Naive thymus-derived CD4-positive, alpha-beta T cell (primary cell): ENCODE data around the gene PLEKHF1. TPM values are rescaled to one million over a fixed set of nuclear protein-coding genes. Genes with fewer than 3 reads are reported as not detected.

Experiments used
- ATAC-seq: fragments of 150-1000 bp; cut with Tn5 transposase; 2 replicates; pipeline ENCODE4 v1.10.0; 2021; ENCODE audit warnings: mild to moderate bottlenecking, moderate library complexity
- CTCF ChIA-PET: fragments of 350-600 bp; sonication (Branson Sonifier 250); formaldehyde crosslinking; loops from one replicate; lab custom pipeline; 2021; ENCODE audit warnings: antibody characterized with exemption; lab: Charles Lee
- POLR2A ChIA-PET: fragments of 350-600 bp; sonication (Branson Sonifier 250); formaldehyde crosslinking; loops from one replicate; lab custom pipeline; 2021; ENCODE audit warnings: antibody characterized with exemption, inconsistent platforms; lab: Charles Lee
- DNase-seq, 9 donors: peaks; one replicate each; pipeline versions ENCODE4 v3.0.0 to v3.0.0-alpha.2; 2020 to 2022; ENCODE audit warnings: mixed read lengths in 1 of 9
- H3K27ac ChIP-seq: one replicate; pipeline ENCODE4 v1.7.0; 2013; ENCODE audit warnings: mild to moderate bottlenecking, low read depth, low read length, moderate library complexity
- H3K27me3 ChIP-seq, 2 donors: one replicate each; pipeline ENCODE4 v1.7.0; 2013; ENCODE audit warnings: low read length in 2 of 2, mild to moderate bottlenecking in 2 of 2, moderate library complexity in 2 of 2; ENCODE audit not compliant: control insufficient read depth in 2 of 2, insufficient read depth in 2 of 2
- H3K36me3 ChIP-seq, 3 experiments: 1 replicate in 2 of 3; 2 replicates in 1 of 3; pipeline ENCODE4 v1.7.0; 2013; ENCODE audit warnings: low read length in 3 of 3, mild to moderate bottlenecking in 3 of 3, moderate library complexity in 1 of 3; ENCODE audit not compliant: insufficient read depth in 3 of 3, control insufficient read depth in 2 of 3
- H3K4me1 ChIP-seq, 2 donors: one replicate each; pipeline ENCODE4 v1.7.0; 2013; ENCODE audit warnings: low read length in 2 of 2, mild to moderate bottlenecking in 2 of 2, moderate library complexity in 1 of 2; ENCODE audit not compliant: control insufficient read depth in 2 of 2, insufficient read depth in 2 of 2
- H3K4me3 ChIP-seq: 2 replicates; pipeline ENCODE4 v1.7.0; 2013; ENCODE audit warnings: mild to moderate bottlenecking, low read length
- H3K9me3 ChIP-seq, 3 experiments: 1 replicate in 2 of 3; 2 replicates in 1 of 3; pipeline ENCODE4 v1.7.0; 2013; ENCODE audit warnings: low read length in 3 of 3; ENCODE audit not compliant: control insufficient read depth in 2 of 3
- H3K27ac Mint-ChIP-seq, 9 donors: one replicate each; pipeline ENCODE4 v1.8.0; 2020 to 2022; ENCODE audit warnings: mixed read lengths in 9 of 9, mild to moderate bottlenecking in 8 of 9, moderate library complexity in 5 of 9, inconsistent platforms in 2 of 9
- H3K27me3 Mint-ChIP-seq, 5 donors: one replicate each; pipeline ENCODE4 v1.8.0; 2021 to 2022; ENCODE audit warnings: mixed read lengths in 5 of 5, mild to moderate bottlenecking in 1 of 5
- H3K36me3 Mint-ChIP-seq, 5 donors: one replicate each; pipeline ENCODE4 v1.8.0; 2020 to 2022; ENCODE audit warnings: mixed read lengths in 5 of 5, mild to moderate bottlenecking in 3 of 5, inconsistent platforms in 1 of 5
- H3K4me1 Mint-ChIP-seq, 7 donors: one replicate each; pipeline ENCODE4 v1.8.0; 2020 to 2022; ENCODE audit warnings: mixed read lengths in 7 of 7, mild to moderate bottlenecking in 3 of 7, inconsistent platforms in 1 of 7
- H3K4me3 Mint-ChIP-seq, 10 donors: one replicate each; pipeline ENCODE4 v1.8.0; 2020 to 2022; ENCODE audit warnings: mild to moderate bottlenecking in 10 of 10, mixed read lengths in 10 of 10, moderate library complexity in 6 of 10, inconsistent platforms in 2 of 10
- H3K9me3 Mint-ChIP-seq, 11 donors: one replicate each; pipeline ENCODE4 v1.8.0; 2020 to 2022; ENCODE audit warnings: mixed read lengths in 11 of 11, mild to moderate bottlenecking in 4 of 11, inconsistent platforms in 1 of 11, moderate library complexity in 1 of 11
- intact Hi-C, 2 donors: fragments of 100-400 bp; cut with micrococcal nuclease; formaldehyde crosslinking; loops; one replicate each; pipeline ENCODE4 v1.15.1; 2023
- polyA plus RNA-seq, 2 donors: library from polyadenylated mRNA; unstranded; fragments of 300-500 nt; fragmentation: Illumina TruSeq; gene quantifications; one replicate each; pipeline ENCODE4 v1.2.3, GENCODE V29; 2021
- total RNA-seq, 6 experiments: library from RNA in 5 of 6; stranded (reverse) in 5 of 6; gene quantifications; 1 replicate in 5 of 6; 2 replicates in 1 of 6; pipeline ENCODE4 v1.2.3 and lab custom pipeline; 2021 to 2026

The PLEKHF1 gene
- total and polyA plus RNA-seq, 7 experiments from 2014 or later: 11.1 to 47.2 (median 17.5) TPM

DNA sequence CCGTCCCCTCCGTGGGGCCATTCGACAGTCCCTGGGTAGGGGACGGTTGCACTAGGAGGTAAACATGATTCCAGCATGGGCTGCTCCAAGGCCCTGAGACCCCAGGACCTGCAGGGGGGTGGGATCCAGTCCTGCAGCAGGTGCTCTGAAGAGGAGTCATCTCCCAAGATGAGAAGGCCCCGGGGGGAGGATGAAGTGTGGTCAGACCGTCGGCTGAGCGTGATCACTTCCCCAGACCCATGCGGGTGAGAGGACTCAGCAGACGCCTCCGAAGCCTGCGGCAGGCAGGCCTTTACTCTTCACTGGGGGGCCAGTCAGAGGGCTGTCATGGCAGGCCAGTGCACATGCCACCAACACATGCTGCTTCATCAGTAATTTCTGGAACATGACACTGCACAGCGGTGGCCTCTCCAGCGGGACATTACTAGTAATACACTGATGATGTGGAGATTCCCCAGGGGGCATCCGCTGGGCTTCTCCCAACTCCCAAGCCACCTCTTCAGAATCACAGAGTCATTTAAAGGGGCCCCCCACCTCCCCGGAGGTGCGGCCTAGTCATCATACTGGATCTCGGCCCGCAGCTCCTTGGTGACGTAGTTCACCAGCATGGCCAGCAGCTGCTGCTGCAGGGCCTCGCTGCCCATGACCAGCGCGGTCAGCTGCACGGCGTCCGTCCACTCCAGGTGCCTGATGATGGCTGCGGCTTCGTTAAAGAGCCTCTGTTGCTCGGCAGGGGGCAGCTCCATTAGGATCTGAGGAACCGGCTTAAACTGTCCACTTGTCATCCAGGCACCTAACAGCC, 37.1 kb downstream of the PLEKHF1 start:
- H3K9me3 ChIP-seq: no peaks in the 10 kb centered on the region
- Mint-ChIP-seq H3K9me3 (no peaks in the 10 kb centered on the region), H3K27me3 (no peaks in the 10 kb centered on the region), H3K27ac (no peak overlapping the region), H3K36me3 (peaks cover 0 to 22% (median 7%) of the 10 kb centered on the region in 5 donors), H3K4me3 (no peak overlapping the region), H3K4me1 (peaks cover 0 to 39% (median 12%) of the 10 kb centered on the region in 7 donors)
- CTCF ChIA-PET: no interaction called here
- no peaks in the 10 kb centered on the region for H3K27me3 ChIP-seq
- POLR2A ChIA-PET: interaction anchor here (0.7 kb wide), 1 partner anchor 12 kb away, joined by 3 read pairs; no protein-coding TSS in a partner anchor
- no peaks in the 10 kb centered on the region for H3K4me1 ChIP-seq
- no peak for DNase-seq
- H3K27ac ChIP-seq: no peak overlapping the region
- H3K4me3 ChIP-seq: no peak overlapping the region
- H3K36me3 ChIP-seq: peaks cover 7 to 50% (median 9%) of the 10 kb centered on the region in 3 experiments
- intact Hi-C loops: no loop called here
- ATAC-seq: no peak

DNA sequence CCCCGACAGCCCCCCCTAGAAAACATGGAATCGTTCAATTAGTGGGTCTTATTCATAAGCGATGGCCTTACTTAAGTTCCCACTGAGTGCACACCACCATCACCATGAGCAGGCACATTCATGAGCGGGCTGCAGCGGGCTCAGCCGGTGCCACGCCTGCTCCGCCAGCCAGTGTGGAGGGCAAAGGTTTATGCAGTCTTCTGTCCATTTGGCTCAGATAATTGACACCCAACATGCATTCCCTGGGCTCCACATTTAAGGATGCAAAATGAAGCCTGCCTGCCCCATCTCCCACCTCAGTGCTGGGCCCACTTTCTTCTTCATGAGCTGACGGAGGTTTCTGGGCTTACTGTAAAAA, 37.7 kb downstream of the PLEKHF1 start:
- no peak for DNase-seq
- H3K4me1 ChIP-seq: no peaks in the 10 kb centered on the region
- Mint-ChIP-seq H3K4me3 (no peak overlapping the region), H3K27me3 (no peaks in the 10 kb centered on the region), H3K9me3 (peaks cover 0 to 1% (median 0%) of the 10 kb centered on the region in 11 donors), H3K27ac (peak overlapping the region in 1 of 9 donors; percentile 21), H3K4me1 (peaks cover 0 to 40% (median 10%) of the 10 kb centered on the region in 7 donors), H3K36me3 (peaks cover 0 to 28% (median 7%) of the 10 kb centered on the region in 5 donors)
- H3K4me3 ChIP-seq: no peak overlapping the region
- H3K27me3 ChIP-seq: no peaks in the 10 kb centered on the region
- ChIA-PET POLR2A (interaction anchor here (1.2 kb wide), 1 partner anchor 23 kb away, joined by 3 read pairs; no protein-coding TSS in a partner anchor), CTCF (no interaction called here)
- peaks cover 7 to 56% (median 9%) of the 10 kb centered on the region in 3 experiments for H3K36me3 ChIP-seq
- no peaks in the 10 kb centered on the region for H3K9me3 ChIP-seq
- H3K27ac ChIP-seq: no peak overlapping the region
- intact Hi-C loops: no loop called here
- no peak for ATAC-seq

DNA sequence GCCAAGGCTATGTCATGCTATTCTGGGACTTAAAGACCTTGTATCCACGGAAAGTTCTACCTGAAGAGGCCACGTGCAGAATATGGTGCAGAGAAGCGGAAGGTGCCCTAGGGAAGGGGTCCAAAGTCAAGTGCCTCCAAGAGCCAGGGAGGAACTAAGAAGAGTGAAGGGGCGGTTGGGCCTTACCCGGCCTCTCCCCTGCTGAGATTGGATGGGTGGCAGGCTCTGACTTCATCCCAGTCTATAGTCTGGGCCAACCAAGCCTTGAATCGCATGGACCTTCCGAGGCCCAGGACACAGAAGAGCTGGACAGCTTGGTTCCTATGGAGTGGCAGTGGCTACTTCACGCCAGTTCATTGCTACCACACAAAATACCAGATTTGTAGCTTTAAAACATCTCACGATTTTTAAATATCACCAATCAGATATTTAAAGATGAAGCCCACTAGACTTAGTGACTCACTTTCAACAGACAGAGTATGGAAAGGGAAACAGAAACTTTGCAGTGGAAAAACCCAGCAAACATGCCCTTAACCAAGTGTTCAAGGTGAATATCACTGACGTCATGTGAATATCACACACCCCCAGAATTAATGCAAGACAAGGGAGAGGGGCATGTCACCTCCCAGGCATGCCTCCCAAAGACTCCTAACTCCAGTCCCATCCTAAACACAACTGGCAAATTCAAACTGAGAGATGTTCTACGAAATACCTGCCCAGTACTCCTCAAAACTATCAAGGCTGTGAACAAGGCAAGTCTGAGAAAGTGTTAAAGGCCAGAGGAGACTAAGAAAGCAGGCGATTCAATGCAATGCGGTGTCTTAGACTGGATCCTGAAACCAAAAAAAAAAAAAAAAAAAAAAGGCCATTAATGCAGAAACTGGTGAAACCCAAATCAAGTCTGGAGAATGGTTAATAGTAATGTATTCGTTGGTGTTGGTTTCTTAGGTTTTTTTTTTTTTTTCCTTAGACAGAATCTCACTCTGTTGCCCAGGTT, 39.6 kb downstream of the PLEKHF1 start:
- ChIA-PET CTCF (interaction anchor here (1.0 to 1.7 kb wide), 3 partner anchors 11 to 94 kb away, joined by 3 to 6 read pairs (median 4); no protein-coding TSS in a partner anchor), POLR2A (interaction anchor here (1.1 to 1.3 kb wide), 2 partner anchors 11 to 99 kb away, joined by 3 read pairs; partner anchors contain the start of gene POP4)
- Mint-ChIP-seq H3K36me3 (peaks cover 0 to 35% (median 7%) of the 10 kb centered on the region in 5 donors), H3K27me3 (no peaks in the 10 kb centered on the region), H3K27ac (peak overlapping the region; percentile 42 to 93 (median 75)), H3K4me1 (peaks cover 6 to 47% (median 24%) of the 10 kb centered on the region in 7 donors), H3K4me3 (peak overlapping the region in 1 of 10 donors; percentile 79), H3K9me3 (peaks cover 0 to 1% (median 0%) of the 10 kb centered on the region in 11 donors)
- no peak for ATAC-seq
- no peak overlapping the region for H3K4me3 ChIP-seq
- intact Hi-C loops: loop anchor here in 1 of 2 donors (1.0 kb wide), 1 partner anchor 8 kb away; no protein-coding TSS in a partner anchor
- no peak for DNase-seq
- no peaks in the 10 kb centered on the region for H3K27me3 ChIP-seq
- H3K9me3 ChIP-seq: no peaks in the 10 kb centered on the region
- peaks cover 7 to 64% (median 9%) of the 10 kb centered on the region in 3 experiments for H3K36me3 ChIP-seq
- H3K27ac ChIP-seq: no peak overlapping the region
- H3K4me1 ChIP-seq: peaks cover 0 to 10% of the 10 kb centered on the region in 2 donors

DNA sequence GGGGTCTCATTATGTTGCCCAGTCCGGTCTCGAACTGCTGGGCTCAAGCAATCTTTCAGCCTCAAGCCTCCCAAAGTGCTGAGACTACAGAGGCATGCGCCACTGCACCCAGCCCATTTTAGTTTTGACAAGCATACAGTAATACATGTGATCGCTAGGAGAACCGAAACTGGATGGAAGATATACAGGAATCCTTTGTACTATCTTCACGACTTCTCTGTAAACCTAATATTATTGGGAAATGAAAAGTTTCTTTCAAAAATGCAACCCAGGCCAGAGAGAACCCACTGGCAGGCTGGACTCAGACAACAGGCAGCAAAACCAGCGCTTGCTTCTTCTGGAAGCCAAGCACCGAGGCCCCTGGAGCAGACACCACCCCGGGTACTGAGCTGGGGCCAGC, 40.4 kb downstream of the PLEKHF1 start:
- Mint-ChIP-seq H3K4me3 (peak overlapping the region in 1 of 10 donors; percentile 7), H3K27ac (peak overlapping the region in 5 of 9 donors; percentile 38 to 68 (median 55)), H3K4me1 (peaks cover 15 to 55% (median 32%) of the 10 kb centered on the region in 7 donors), H3K36me3 (peaks cover 0 to 35% (median 7%) of the 10 kb centered on the region in 5 donors), H3K27me3 (no peaks in the 10 kb centered on the region), H3K9me3 (peaks cover 0 to 1% (median 0%) of the 10 kb centered on the region in 11 donors)
- ATAC-seq (no peak), DNase-seq (no peak)
- Histone ChIP-seq H3K27me3 (no peaks in the 10 kb centered on the region), H3K36me3 (peaks cover 7 to 64% (median 9%) of the 10 kb centered on the region in 3 experiments), H3K4me3 (no peak overlapping the region), H3K27ac (no peak overlapping the region), H3K4me1 (peaks cover 6 to 19% of the 10 kb centered on the region in 2 donors), H3K9me3 (no peaks in the 10 kb centered on the region)
- CTCF ChIA-PET: interaction anchor here (1.7 kb wide), 1 partner anchor 11 kb away, joined by 6 read pairs; no protein-coding TSS in a partner anchor
- intact Hi-C loops: loop anchor here in 1 of 2 donors (1.0 kb wide), 1 partner anchor 8 kb away; no protein-coding TSS in a partner anchor
- POLR2A ChIA-PET: interaction anchor here (1.4 to 1.5 kb wide), 2 partner anchors 11 to 100 kb away, joined by 3 read pairs; partner anchors contain the start of gene POP4

DNA sequence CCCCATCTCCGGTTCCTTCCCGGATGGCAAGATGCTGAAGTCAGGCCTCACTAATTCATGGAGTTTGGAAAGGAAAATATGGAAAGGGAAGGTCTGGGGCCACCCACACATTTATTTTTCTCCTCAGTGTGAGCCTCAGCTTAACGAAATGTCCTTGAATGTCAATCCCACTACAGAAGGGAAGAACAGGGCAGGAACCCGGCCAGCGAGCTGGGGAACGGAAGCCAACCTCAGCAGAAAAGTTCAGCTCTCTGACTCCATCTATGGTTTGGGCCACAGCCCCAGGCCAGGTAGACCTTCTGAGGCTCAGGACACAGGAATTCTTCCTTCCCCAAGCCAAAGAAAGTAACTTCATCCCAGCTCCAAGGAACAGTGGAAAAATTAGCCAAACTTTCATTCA, 41.4 kb downstream of the PLEKHF1 start:
- no peaks in the 10 kb centered on the region for H3K27me3 ChIP-seq
- ATAC-seq: no peak
- no peak overlapping the region for H3K27ac ChIP-seq
- H3K4me1 ChIP-seq: peaks cover 13 to 28% of the 10 kb centered on the region in 2 donors
- H3K36me3 Mint-ChIP-seq: peaks cover 0 to 35% (median 7%) of the 10 kb centered on the region in 5 donors
- intact Hi-C loops: no loop called here
- peaks cover 0 to 1% (median 0%) of the 10 kb centered on the region in 11 donors for H3K9me3 Mint-ChIP-seq
- H3K27ac Mint-ChIP-seq: peak overlapping the region in 1 of 9 donors; percentile 51
- H3K4me1 Mint-ChIP-seq: peaks cover 20 to 59% (median 41%) of the 10 kb centered on the region in 7 donors
- H3K4me3 Mint-ChIP-seq: no peak overlapping the region
- H3K36me3 ChIP-seq: peaks cover 4 to 62% (median 9%) of the 10 kb centered on the region in 3 experiments
- ChIA-PET CTCF (interaction anchor here (0.5 to 1.7 kb wide), 3 partner anchors 10 to 76 kb away, joined by 3 to 6 read pairs (median 4); no protein-coding TSS in a partner anchor), POLR2A (interaction anchor here (0.8 to 1.5 kb wide), 3 partner anchors 10 to 101 kb away, joined by 3 read pairs; partner anchors contain the start of gene POP4)
- H3K27me3 Mint-ChIP-seq: no peaks in the 10 kb centered on the region
- H3K4me3 ChIP-seq: no peak overlapping the region
- H3K9me3 ChIP-seq: no peaks in the 10 kb centered on the region
- DNase-seq: no peak
